ENCODE measurements around the gene GARIN6. TPM values are rescaled to one million over a fixed set of nuclear protein-coding genes. Genes with fewer than 3 reads are reported as not detected.

GARIN6 gene
- total and polyA plus RNA-seq, 4 donors: not detected

GRCh38 chr12:99609455-99610181, 37.9 kb upstream of the GARIN6 start:
- TF ChIP-seq RAD21 (IDR thresholded peaks at IDR 0.05) (no peak), EGR1 (IDR thresholded peaks at IDR 0.05; ENCODE audit: low read depth in 2 of 2) (no peak), ZBTB33 (IDR thresholded peaks at IDR 0.05) (no peak)
- Histone ChIP-seq H3K4me3 (ENCODE audit: low read depth in 1 of 3, low read length in 3 of 3) (no peak overlapping the region), H3K36me3 (ENCODE audit: control insufficient read depth in 4 of 4, insufficient read depth in 3 of 4, low read depth in 1 of 4, low read length in 3 of 4) (no peaks in the 10 kb centered on the region), H3K27ac (ENCODE audit: low read depth in 1 of 2, low read length in 2 of 2) (no peak overlapping the region), H3K9me3 (ENCODE audit: control insufficient read depth in 4 of 4, low read length in 3 of 4) (no peaks in the 10 kb centered on the region), H3K4me1 (ENCODE audit: control insufficient read depth in 4 of 4, insufficient read depth in 4 of 4, low read length in 3 of 4) (no peaks in the 10 kb centered on the region), H3K27me3 (ENCODE audit: control insufficient read depth in 4 of 4, insufficient read depth in 4 of 4, low read length in 3 of 4) (no peaks in the 10 kb centered on the region), H3K9ac (ENCODE audit: low read depth in 1 of 2, low read length in 2 of 2) (no peak overlapping the region)
- no peak for DNase-seq (ENCODE audit: low spot score)
- WGBS: 56% methylated on average over 7 of the region's 7 CpGs

- Histone ChIP-seq H3K4me1 (ENCODE audit: control insufficient read depth in 4 of 4, insufficient read depth in 4 of 4, low read length in 3 of 4) (no peaks in the 10 kb centered on the region), H3K9me3 (ENCODE audit: control insufficient read depth in 4 of 4, low read length in 3 of 4) (no peaks in the 10 kb centered on the region), H3K4me3 (ENCODE audit: low read depth in 1 of 3, low read length in 3 of 3) (no peak overlapping the region), H3K9ac (ENCODE audit: low read depth in 1 of 2, low read length in 2 of 2) (no peak overlapping the region), H3K27me3 (ENCODE audit: control insufficient read depth in 4 of 4, insufficient read depth in 4 of 4, low read length in 3 of 4) (no peaks in the 10 kb centered on the region), H3K36me3 (ENCODE audit: control insufficient read depth in 4 of 4, insufficient read depth in 3 of 4, low read depth in 1 of 4, low read length in 3 of 4) (no peaks in the 10 kb centered on the region), H3K27ac (ENCODE audit: low read depth in 1 of 2, low read length in 2 of 2) (no peak overlapping the region)
- no peak for TF ChIP-seq NR2F2 (IDR thresholded peaks at IDR 0.05)
- no peak for TF ChIP-seq ZBTB33 (IDR thresholded peaks at IDR 0.05)
- no peak for TF ChIP-seq HNF4G (IDR thresholded peaks at IDR 0.05)
- TF ChIP-seq CTCF (IDR thresholded peaks at IDR 0.05; ENCODE audit: low read depth, low read length, missing input control): no peak
- TF ChIP-seq RXRA (IDR thresholded peaks at IDR 0.05): no peak
- TF ChIP-seq GABPA (IDR thresholded peaks at IDR 0.05 in 1 of 2, conservative IDR thresholded peaks at IDR 0.05 in 1 of 2): no peak
- TF ChIP-seq YY1 (IDR thresholded peaks at IDR 0.05): no peak
- TF ChIP-seq FOXA1 (IDR thresholded peaks at IDR 0.05): no peak
- TF ChIP-seq ATF3 (IDR thresholded peaks at IDR 0.05): no peak
- TF ChIP-seq EGR1 (IDR thresholded peaks at IDR 0.05; ENCODE audit: low read depth in 2 of 2): no peak
- no peak for TF ChIP-seq RAD21 (IDR thresholded peaks at IDR 0.05)
- TF ChIP-seq FOXA2 (IDR thresholded peaks at IDR 0.05): no peak
- no peak for TF ChIP-seq JUND (IDR thresholded peaks at IDR 0.05)
- no peak for TF ChIP-seq REST (IDR thresholded peaks at IDR 0.05)
- no peak for TF ChIP-seq HNF4A (conservative IDR thresholded peaks at IDR 0.05)
- no peak for TF ChIP-seq TAF1 (conservative IDR thresholded peaks at IDR 0.05)
- no peak for TF ChIP-seq MAX (IDR thresholded peaks at IDR 0.05)
- TF ChIP-seq SP1 (IDR thresholded peaks at IDR 0.05): no peak
- 62% methylated on average over 3 of the region's 3 CpGs for WGBS
- DNase-seq (ENCODE audit: low spot score): no peak
Observed at GRCh38 chr12:99611117-99611516, 36.4 kb upstream of the GARIN6 start.

Data from liver (tissue), 9 donors.